Measurements from ENCODE around the gene TTC6. TPM values are rescaled to one million over a fixed set of nuclear protein-coding genes. Genes with fewer than 3 reads are reported as not detected.

The TTC6 gene
- polyA plus RNA-seq, 6 donors from 2014 or later: not detected

DNA sequence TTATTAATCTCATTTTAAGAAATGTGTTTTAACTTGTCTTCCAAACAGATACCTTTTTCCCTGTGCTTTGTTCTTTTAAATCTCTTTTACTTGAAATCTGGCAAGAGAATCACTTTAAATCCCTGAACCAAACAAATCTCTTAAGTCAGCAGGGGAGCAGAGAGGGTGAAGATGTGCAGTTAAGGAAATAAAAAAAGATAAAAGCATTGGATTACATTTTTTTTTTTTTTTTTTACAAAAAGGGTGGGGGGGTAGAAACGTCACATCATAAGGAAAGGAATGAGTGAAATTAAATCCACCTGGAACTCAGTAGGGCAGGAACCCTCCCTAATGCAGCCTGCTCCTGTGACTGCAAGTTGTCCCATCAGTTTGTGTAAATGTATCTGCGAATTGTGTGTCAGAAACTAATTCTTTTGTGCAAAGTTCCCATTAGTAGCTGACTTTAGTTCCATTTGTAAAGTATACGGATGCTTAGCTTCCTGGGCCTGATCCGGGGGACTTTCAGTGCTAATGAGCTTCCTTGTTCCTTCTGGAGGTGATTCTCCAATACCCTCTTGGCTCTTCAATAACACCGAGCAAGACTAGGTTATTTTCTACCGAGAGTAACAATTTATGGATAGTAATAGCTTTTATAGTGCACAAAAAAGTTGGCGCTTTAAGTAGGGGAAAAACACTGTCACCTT is 1.5 kb downstream of the TTC6 start:
- peaks cover 11 to 34% (median 20%) of the 10 kb centered on the region in 3 donors for H3K4me1 Mint-ChIP-seq
- H3K27me3 Mint-ChIP-seq: peaks cover 52 to 80% (median 71%) of the 10 kb centered on the region in 3 donors
- peak overlapping the region in 3 of 8 donors; percentile 18 to 85 (median 25) for H3K4me3 Mint-ChIP-seq
- DNase-seq (no peak), ATAC-seq (ENCODE audit: low read depth in 2 of 2) (no peak)
- H3K36me3 Mint-ChIP-seq: peaks cover 0 to 10% of the 10 kb centered on the region in 2 donors
- peaks cover 0 to 30% (median 20%) of the 10 kb centered on the region in 7 donors for H3K9me3 Mint-ChIP-seq
- no peak overlapping the region for H3K27ac Mint-ChIP-seq

DNA sequence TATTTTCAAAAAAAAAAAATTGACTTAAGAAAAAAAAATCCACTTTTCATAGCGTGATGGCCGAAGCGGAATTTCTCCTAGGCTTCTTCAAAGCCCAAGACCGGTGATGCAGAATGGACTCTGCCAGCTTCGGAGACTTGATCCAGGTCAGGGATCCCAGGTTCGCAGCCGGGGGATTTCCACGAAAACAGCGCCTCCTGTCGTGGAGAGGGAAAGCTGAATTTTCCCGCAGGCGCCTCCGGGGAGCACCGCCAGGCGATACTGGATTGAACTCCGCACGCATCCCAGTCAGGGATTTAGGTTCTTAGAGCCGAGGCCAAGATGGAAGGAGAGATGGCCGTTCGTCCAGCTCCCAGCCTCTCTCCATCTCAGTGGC is 2.1 kb downstream of the TTC6 start:
- ATAC-seq (ENCODE audit: low read depth in 2 of 2): no peak
- H3K27ac Mint-ChIP-seq: no peak overlapping the region
- H3K4me3 Mint-ChIP-seq: peak overlapping the region in 1 of 8 donors; percentile 19
- H3K9me3 Mint-ChIP-seq: peaks cover 0 to 30% (median 20%) of the 10 kb centered on the region in 7 donors
- H3K27me3 Mint-ChIP-seq: peaks cover 52 to 78% (median 68%) of the 10 kb centered on the region in 3 donors
- DNase-seq: no peak
- H3K4me1 Mint-ChIP-seq: peaks cover 11 to 34% (median 17%) of the 10 kb centered on the region in 3 donors
- H3K36me3 Mint-ChIP-seq: peaks cover under 1 to 10% of the 10 kb centered on the region in 2 donors

GRCh38 chr14:37597914-37598746 is 2.7 kb downstream of the TTC6 start:
- H3K27ac Mint-ChIP-seq: no peak overlapping the region
- H3K4me3 Mint-ChIP-seq: peak overlapping the region in 3 of 8 donors; percentile 6 to 52 (median 34)
- peaks cover 0 to 30% (median 20%) of the 10 kb centered on the region in 7 donors for H3K9me3 Mint-ChIP-seq
- H3K27me3 Mint-ChIP-seq: peaks cover 52 to 78% (median 70%) of the 10 kb centered on the region in 3 donors
- ATAC-seq (ENCODE audit: low read depth in 2 of 2) (no peak), DNase-seq (no peak)
- peaks cover 7 to 10% of the 10 kb centered on the region in 2 donors for H3K36me3 Mint-ChIP-seq
- peaks cover 11 to 34% (median 11%) of the 10 kb centered on the region in 3 donors for H3K4me1 Mint-ChIP-seq

GRCh38 chr14:37598747-37599506 is 3.5 kb downstream of the TTC6 start:
- ATAC-seq (ENCODE audit: low read depth in 2 of 2): no peak
- Mint-ChIP-seq H3K27ac (peak overlapping the region in 3 of 6 donors; percentile 22 to 79 (median 68)), H3K27me3 (peaks cover 49 to 78% (median 73%) of the 10 kb centered on the region in 3 donors), H3K4me1 (peaks cover 11 to 32% (median 11%) of the 10 kb centered on the region in 3 donors), H3K9me3 (peaks cover 0 to 29% (median 17%) of the 10 kb centered on the region in 7 donors), H3K36me3 (peaks cover 10 to 14% of the 10 kb centered on the region in 2 donors), H3K4me3 (peak overlapping the region in 4 of 8 donors; percentile 45 to 59 (median 54))
- no peak for DNase-seq

GRCh38 chr14:37599507-37600368 is 4.3 kb downstream of the TTC6 start:
- H3K4me3 Mint-ChIP-seq: peak overlapping the region in 1 of 8 donors; percentile 39

GRCh38 chr14:37600880-37601741 is 5.7 kb downstream of the TTC6 start:
- H3K4me1 Mint-ChIP-seq: peaks cover 4 to 22% (median 5%) of the 10 kb centered on the region in 3 donors
- ATAC-seq (ENCODE audit: low read depth in 2 of 2): no peak
- H3K36me3 Mint-ChIP-seq: peaks cover 6 to 15% of the 10 kb centered on the region in 2 donors
- H3K4me3 Mint-ChIP-seq: peak overlapping the region in 1 of 8 donors; percentile 12
- peaks cover 53 to 84% (median 62%) of the 10 kb centered on the region in 3 donors for H3K27me3 Mint-ChIP-seq
- peaks cover 0 to 33% (median 15%) of the 10 kb centered on the region in 7 donors for H3K9me3 Mint-ChIP-seq
- H3K27ac Mint-ChIP-seq: no peak overlapping the region
- DNase-seq: no peak

More at GRCh38 chr14:37599507-37600368, 4.3 kb downstream of the TTC6 start:
- Mint-ChIP-seq H3K4me1 (peaks cover 7 to 28% (median 11%) of the 10 kb centered on the region in 3 donors), H3K9me3 (peaks cover 0 to 24% (median 16%) of the 10 kb centered on the region in 7 donors), H3K27ac (no peak overlapping the region), H3K27me3 (peaks cover 45 to 80% (median 71%) of the 10 kb centered on the region in 3 donors), H3K36me3 (peaks cover 6 to 15% of the 10 kb centered on the region in 2 donors)
- no peak for DNase-seq
- no peak for ATAC-seq (ENCODE audit: low read depth in 2 of 2)

DNA sequence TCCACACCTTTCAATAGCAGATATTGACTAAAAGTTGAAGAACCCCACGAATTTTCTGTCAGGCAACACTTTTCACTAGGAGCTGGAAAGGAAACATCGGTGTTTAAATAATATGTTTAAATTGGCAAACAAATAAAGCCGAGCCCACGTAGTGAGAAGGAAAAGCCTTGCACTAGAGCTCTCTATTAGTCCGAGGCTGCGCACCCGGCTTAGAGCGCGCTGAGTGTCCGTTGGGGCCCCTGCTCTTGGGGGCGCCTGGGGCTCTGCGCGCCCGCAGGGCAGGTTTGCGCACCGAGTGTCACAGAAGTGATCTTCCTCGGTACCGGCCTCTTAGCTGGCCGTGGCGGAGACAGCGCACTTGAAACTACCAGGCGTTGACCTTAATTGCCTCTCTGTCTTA is 6.4 kb downstream of the TTC6 start:
- peaks cover 3 to 32% (median 15%) of the 10 kb centered on the region in 7 donors for H3K9me3 Mint-ChIP-seq
- DNase-seq (no peak), ATAC-seq (ENCODE audit: low read depth in 2 of 2) (no peak)
- peaks cover 0 to 15% of the 10 kb centered on the region in 2 donors for H3K36me3 Mint-ChIP-seq
- no peak overlapping the region for H3K27ac Mint-ChIP-seq
- H3K4me1 Mint-ChIP-seq: peaks cover 0 to 14% (median 0%) of the 10 kb centered on the region in 3 donors
- H3K4me3 Mint-ChIP-seq: no peak overlapping the region
- H3K27me3 Mint-ChIP-seq: peaks cover 47 to 83% (median 61%) of the 10 kb centered on the region in 3 donors

- H3K36me3 Mint-ChIP-seq: peaks cover 0 to 15% of the 10 kb centered on the region in 2 donors
- ATAC-seq (ENCODE audit: low read depth in 2 of 2) (no peak), DNase-seq (no peak)
- H3K27ac Mint-ChIP-seq: no peak overlapping the region
- peak overlapping the region in 1 of 8 donors; percentile 55 for H3K4me3 Mint-ChIP-seq
- H3K9me3 Mint-ChIP-seq: peaks cover 3 to 22% (median 14%) of the 10 kb centered on the region in 7 donors
- H3K27me3 Mint-ChIP-seq: peaks cover 42 to 74% (median 58%) of the 10 kb centered on the region in 3 donors
- H3K4me1 Mint-ChIP-seq: peaks cover 0 to 12% (median 0%) of the 10 kb centered on the region in 3 donors
These were observed 7.4 kb downstream of the TTC6 start for GRCh38 chr14:37602605-37603453.

DNA sequence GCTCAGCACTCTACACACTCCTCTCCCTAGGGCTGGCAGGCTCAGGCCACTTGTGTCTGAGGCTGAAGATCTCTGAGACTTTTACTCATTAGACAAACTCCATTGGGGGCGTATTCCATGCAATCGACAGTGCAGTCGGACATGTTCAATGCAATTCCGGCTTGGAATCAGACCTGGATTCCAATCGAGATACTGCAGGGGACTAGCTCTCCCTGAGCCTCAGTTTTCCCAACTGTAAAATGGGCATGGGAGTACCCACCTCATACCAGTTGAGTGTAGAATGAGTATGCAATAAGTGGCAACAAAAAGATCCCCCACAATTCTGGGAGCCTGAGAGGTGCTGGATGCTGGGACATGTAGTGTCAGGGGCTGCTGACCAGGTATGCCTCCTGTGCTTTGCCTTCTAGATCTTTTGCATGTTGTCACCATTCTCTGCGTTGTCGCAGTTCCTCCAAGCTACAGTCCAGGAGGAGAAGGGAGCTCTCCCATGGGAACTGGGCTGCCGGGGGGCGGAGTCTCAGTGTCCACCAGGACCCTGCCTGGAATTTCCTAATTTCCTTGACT is 8.3 kb downstream of the TTC6 start:
- DNase-seq: no peak
- Mint-ChIP-seq H3K27me3 (peaks cover 42 to 66% (median 57%) of the 10 kb centered on the region in 3 donors), H3K36me3 (peaks cover 0 to 15% of the 10 kb centered on the region in 2 donors), H3K4me1 (peaks cover 0 to 12% (median 0%) of the 10 kb centered on the region in 3 donors), H3K4me3 (no peak overlapping the region), H3K27ac (no peak overlapping the region), H3K9me3 (peaks cover 3 to 20% (median 13%) of the 10 kb centered on the region in 7 donors)
- ATAC-seq (ENCODE audit: low read depth in 2 of 2): no peak

GRCh38 chr14:37606678-37607077 is 11.2 kb downstream of the TTC6 start:
- peaks cover 30 to 59% (median 51%) of the 10 kb centered on the region in 3 donors for H3K27me3 Mint-ChIP-seq
- ATAC-seq (ENCODE audit: low read depth in 2 of 2): no peak
- H3K4me3 Mint-ChIP-seq: no peak overlapping the region
- peaks cover 9 to 32% (median 12%) of the 10 kb centered on the region in 7 donors for H3K9me3 Mint-ChIP-seq
- peaks cover 0 to 30% of the 10 kb centered on the region in 2 donors for H3K36me3 Mint-ChIP-seq
- H3K4me1 Mint-ChIP-seq: no peaks in the 10 kb centered on the region
- DNase-seq: no peak
- H3K27ac Mint-ChIP-seq: no peak overlapping the region

Measured in naive B cell (primary cell).